Bronchial epithelial cell (primary cell): ENCODE measurements around the gene AZU1. TPM values are rescaled to one million over a fixed set of nuclear protein-coding genes. Genes with fewer than 3 reads are reported as not detected.

Experiments
- DNase-seq: peaks from one replicate; pipeline ENCODE4 v3.0.0-alpha.2; 2010; ENCODE audit warnings: low read depth
- FAIRE-seq: peaks from 2 replicates; lab custom pipeline; 2011; peaks lifted over from hg19 to GRCh38; lab: Jason Lieb, UNC
- H3K27me3 ChIP-seq: 2 replicates; pipeline ENCODE4 v1.5.1; 2011; ENCODE audit warnings: low read length; ENCODE audit not compliant: control insufficient read depth, insufficient read depth
- H3K36me3 ChIP-seq: 2 replicates; pipeline ENCODE4 v1.5.1; 2011; ENCODE audit warnings: low read length; ENCODE audit not compliant: control insufficient read depth, insufficient read depth
- H3K4me3 ChIP-seq: 2 replicates; pipeline ENCODE4 v1.5.1; 2011; ENCODE audit warnings: mild to moderate bottlenecking, low read depth, low read length, control low read depth
- CTCF ChIP-seq: IDR thresholded peaks from 2 replicates; pipeline ENCODE4 v1.5.1; 2011; ENCODE audit warnings: mild to moderate bottlenecking, moderate library complexity, low read length, control low read depth, inconsistent platforms; ENCODE audit not compliant: insufficient read depth, severe bottlenecking
- total RNA-seq: library from RNA; depleted of rRNA; stranded (reverse); fragments of >200 nt; gene quantifications from 2 replicates; pipeline ENCODE4 v1.2.1, GENCODE V29; 2014

AZU1 gene
- total RNA-seq, 1 donor from 2014 or later: not detected

GRCh38 chr19:789701-790060, 38.0 kb upstream of the AZU1 start:
- no peak for TF ChIP-seq CTCF
- FAIRE-seq (no peak), DNase-seq (no peak)
- no peaks in the 10 kb centered on the region for H3K36me3 ChIP-seq
- no peaks in the 10 kb centered on the region for H3K27me3 ChIP-seq
- H3K4me3 ChIP-seq: no peak overlapping the region

GRCh38 chr19:791007-791566, 36.5 kb upstream of the AZU1 start:
- FAIRE-seq (no peak), DNase-seq (no peak)
- TF ChIP-seq CTCF: no peak

GRCh38 chr19:791567-792305, 35.9 kb upstream of the AZU1 start:
- TF ChIP-seq CTCF: no peak

More at GRCh38 chr19:791007-791566, 36.5 kb upstream of the AZU1 start:
- no peaks in the 10 kb centered on the region for H3K36me3 ChIP-seq
- no peaks in the 10 kb centered on the region for H3K27me3 ChIP-seq
- no peak overlapping the region for H3K4me3 ChIP-seq

GRCh38 chr19:792306-792885, 35.2 kb upstream of the AZU1 start:
- H3K36me3 ChIP-seq: no peaks in the 10 kb centered on the region
- TF ChIP-seq CTCF: no peak
- no peak for FAIRE-seq
- DNase-seq: no peak
- no peak overlapping the region for H3K4me3 ChIP-seq
- H3K27me3 ChIP-seq: no peaks in the 10 kb centered on the region

More at GRCh38 chr19:791567-792305, 35.9 kb upstream of the AZU1 start:
- FAIRE-seq (no peak), DNase-seq (no peak)
- Histone ChIP-seq H3K36me3 (no peaks in the 10 kb centered on the region), H3K27me3 (no peaks in the 10 kb centered on the region), H3K4me3 (no peak overlapping the region)

GRCh38 chr19:793806-794205, 33.8 kb upstream of the AZU1 start:
- TF ChIP-seq CTCF: no peak
- H3K4me3 ChIP-seq: no peak overlapping the region
- FAIRE-seq: no peak
- H3K27me3 ChIP-seq: no peaks in the 10 kb centered on the region
- DNase-seq: no peak
- peaks cover under 1% of the 10 kb centered on the region for H3K36me3 ChIP-seq
